Measurements from ENCODE around the gene NFKB2.

The NFKB2 gene

DNA sequence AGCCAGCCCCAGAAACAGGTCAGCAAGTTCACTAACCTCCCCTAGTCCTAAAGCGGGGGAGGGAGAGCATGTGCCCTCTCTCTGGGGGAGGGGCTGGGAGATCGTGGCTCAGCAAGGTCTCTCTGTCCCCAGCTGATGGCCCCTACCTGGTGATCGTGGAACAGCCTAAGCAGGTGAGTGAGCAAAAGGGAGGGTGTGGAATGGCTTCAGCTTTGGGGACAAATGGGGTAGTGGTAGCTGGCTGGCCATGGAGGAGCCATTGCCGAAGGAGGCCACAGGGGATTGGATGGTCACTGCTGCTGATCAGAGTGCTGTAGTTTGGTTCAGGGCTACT is 779 bp downstream of the NFKB2 start:
- no peak for DNase-seq

DNA sequence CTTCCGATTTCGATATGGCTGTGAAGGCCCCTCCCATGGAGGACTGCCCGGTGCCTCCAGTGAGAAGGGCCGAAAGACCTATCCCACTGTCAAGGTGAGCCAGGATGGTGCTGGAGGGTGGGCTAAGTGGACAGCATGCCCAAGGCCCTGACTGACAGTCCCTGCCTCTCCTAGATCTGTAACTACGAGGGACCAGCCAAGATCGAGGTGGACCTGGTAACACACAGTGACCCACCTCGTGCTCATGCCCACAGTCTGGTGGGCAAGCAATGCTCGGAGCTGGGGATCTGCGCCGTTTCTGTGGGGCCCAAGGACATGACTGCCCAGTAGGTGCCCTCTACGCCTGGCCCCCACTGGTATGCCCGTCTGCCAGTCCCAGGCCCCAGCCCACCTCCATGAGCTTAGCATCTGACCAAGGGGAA is 1.2 kb downstream of the NFKB2 start:
- DNase-seq = no peak

DNA sequence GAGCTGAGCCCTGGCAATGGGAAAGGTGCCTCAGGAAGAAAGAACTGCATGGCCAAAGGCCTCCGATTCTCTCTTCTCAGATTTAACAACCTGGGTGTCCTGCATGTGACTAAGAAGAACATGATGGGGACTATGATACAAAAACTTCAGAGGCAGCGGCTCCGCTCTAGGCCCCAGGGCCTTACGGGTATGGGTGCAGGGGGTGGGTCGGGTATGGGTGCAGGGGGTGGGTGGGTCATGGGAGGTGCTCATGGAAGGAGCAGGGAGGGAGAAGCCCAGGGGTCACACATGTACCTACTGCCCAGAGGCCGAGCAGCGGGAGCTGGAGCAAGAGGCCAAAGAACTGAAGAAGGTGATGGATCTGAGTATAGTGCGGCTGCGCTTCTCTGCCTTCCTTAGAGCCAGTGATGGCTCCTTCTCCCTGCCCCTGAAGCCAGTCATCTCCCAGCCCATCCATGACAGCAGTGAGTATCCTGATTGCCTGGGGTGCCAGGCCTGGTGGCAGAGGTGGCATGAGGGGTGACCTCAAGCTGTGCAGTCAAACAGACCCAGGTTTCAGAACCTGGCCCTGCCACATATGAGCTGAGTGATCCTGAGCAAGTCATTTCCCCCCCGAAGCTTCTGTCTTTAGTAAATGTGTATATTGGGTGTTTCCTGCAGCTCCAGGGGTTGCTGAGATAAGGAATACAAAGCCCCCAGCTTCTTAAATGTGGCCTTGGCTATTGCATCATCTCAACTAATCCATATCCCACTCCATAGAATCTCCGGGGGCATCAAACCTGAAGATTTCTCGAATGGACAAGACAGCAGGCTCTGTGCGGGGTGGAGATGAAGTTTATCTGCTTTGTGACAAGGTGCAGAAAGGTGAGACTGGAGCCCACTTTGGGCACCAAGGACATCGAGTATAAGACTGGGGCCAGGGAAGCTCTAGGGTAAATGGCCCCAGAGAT is 2.0 kb downstream of the NFKB2 start:
- DNase-seq = no peak

GRCh38 chr10:102398172-102399020 is 2.9 kb downstream of the NFKB2 start:
- no peak for DNase-seq

DNA sequence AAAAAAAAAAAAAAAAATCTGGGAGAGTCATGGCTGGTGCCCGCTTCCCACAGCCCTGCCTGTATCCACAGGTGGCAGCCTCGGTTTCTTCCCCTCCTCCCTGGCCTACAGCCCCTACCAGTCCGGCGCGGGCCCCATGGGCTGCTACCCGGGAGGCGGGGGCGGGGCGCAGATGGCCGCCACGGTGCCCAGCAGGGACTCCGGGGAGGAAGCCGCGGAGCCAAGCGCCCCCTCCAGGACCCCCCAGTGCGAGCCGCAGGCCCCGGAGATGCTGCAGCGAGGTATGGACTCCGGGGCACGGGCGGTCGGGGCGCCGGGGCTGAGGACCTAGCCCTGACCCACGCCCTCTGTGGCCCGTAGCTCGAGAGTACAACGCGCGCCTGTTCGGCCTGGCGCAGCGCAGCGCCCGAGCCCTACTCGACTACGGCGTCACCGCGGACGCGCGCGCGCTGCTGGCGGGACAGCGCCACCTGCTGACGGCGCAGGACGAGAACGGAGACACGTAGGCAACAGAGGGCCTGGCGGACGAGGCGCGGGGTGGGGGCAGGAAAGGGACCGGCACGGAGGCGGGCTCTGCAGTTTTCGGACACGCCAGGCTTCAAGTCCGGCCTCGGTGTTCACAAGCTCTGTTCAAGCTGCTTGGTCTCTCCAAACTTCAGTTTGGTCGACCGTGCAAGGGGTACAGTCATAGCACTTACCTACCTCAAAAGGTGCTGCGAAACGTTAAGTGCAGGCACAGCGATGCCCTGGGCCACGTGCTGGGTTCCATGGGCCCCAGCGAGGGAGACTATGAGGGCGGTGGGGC is 3.9 kb downstream of the NFKB2 start:
- peak; percentile 63 for DNase-seq

DNA sequence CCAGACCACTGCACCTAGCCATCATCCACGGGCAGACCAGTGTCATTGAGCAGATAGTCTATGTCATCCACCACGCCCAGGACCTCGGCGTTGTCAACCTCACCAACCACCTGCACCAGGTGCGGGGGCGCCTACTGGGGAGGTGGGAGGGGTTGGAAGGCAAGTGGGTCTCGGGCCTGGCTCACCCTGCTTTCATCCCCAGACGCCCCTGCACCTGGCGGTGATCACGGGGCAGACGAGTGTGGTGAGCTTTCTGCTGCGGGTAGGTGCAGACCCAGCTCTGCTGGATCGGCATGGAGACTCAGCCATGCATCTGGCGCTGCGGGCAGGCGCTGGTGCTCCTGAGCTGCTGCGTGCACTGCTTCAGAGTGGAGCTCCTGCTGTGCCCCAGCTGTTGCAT is 4.6 kb downstream of the NFKB2 start:
- no peak for DNase-seq

GRCh38 chr10:102400598-102401341 is 5.3 kb downstream of the NFKB2 start:
- no peak for DNase-seq

DNA sequence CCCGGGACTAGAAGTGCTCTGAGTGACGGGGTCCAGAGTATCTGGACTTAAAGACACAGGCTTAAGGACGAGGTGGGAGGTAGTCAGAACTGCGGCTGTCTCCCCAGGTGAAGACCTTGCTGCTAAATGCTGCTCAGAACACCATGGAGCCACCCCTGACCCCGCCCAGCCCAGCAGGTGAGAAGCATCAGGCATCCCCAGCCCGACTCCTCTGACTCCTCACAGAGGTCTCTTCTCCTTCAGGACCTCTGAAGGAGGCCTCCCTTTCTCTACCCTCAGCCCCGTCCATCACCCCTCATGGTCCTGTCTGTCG is 5.8 kb downstream of the NFKB2 start:
- DNase-seq = no peak

DNA sequence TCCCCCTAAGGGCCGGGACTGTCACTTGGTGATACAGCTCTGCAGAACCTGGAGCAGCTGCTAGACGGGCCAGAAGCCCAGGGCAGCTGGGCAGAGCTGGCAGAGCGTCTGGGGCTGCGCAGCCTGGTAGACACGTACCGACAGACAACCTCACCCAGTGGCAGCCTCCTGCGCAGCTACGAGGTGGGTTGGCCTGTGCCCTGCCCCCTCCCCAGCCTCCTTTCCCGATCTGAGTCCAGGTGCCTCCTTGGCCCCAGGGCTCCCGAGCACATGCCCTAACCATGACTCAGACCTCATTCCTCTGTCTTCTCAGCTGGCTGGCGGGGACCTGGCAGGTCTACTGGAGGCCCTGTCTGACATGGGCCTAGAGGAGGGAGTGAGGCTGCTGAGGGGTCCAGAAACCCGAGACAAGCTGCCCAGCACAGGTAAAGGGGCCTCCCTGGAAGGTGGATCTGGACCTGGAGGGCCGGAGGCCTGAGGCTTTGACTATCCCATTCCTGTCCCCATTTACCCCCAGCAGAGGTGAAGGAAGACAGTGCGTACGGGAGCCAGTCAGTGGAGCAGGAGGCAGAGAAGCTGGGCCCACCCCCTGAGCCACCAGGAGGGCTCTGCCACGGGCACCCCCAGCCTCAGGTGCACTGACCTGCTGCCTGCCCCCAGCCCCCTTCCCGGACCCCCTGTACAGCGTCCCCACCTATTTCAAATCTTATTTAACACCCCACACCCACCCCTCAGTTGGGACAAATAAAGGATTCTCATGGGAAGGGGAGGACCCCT is 6.4 kb downstream of the NFKB2 start:
- DNase-seq = no peak

GRCh38 chr10:102402512-102402896 is 7.0 kb downstream of the NFKB2 start:
- no peak for DNase-seq

DNA sequence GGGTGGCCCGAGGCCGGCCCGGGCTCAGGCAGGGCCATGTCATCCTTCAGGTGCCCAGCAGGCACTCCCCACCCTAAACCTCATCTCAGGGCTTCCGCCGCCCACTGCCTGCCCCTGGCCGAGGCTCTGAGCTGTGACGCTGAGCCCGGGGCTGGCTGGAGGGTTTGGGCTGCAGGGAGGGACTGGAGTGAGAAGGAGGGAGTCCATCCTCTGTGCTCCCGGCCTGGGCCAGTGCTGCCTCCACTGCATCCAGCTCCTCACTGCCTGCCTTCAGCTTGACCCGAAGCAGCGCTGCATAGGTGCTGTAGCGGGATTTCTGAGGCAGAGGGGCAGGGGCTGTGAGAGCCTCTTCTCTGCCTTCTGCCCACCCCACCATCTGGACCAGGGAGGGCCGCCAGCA is 7.6 kb downstream of the NFKB2 start:
- no peak for DNase-seq

DNA sequence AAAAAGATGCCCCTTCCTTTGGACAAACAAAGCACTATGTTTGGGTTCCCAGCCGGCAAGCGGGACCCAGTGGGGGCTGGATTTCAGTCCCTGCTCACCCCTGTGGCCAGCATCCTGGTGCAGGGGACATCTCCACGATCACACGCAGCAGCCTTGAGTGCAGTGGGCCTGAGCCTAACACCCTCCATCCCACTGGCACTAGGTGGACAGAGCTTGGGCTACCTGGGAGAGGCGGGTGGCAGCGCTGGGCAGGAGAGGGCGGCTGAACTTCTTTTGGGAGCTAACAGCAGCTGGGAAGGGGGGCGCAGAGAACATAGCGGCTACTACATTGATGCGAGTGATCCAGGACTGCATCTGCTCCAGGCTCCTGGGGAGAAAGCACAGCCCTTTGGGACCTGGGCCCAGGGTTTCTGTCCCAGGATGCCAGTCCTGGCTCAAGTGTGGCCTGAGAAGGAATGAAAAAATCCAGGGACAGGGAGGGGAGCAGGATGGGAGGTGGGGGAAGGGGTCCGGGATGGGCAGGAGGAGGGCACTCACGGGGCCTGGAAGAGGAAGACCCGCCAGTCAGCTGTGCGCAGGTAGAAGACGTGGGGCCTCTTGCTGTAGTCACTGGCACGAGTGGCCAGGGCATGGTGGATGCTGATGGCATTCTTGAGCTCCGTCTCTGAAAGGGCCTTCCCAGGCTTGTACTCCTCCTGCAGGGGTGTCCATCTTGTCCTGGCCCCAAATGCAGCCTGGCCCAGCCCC is 9.0 kb downstream of the NFKB2 start:
- DNase-seq = no peak

DNA sequence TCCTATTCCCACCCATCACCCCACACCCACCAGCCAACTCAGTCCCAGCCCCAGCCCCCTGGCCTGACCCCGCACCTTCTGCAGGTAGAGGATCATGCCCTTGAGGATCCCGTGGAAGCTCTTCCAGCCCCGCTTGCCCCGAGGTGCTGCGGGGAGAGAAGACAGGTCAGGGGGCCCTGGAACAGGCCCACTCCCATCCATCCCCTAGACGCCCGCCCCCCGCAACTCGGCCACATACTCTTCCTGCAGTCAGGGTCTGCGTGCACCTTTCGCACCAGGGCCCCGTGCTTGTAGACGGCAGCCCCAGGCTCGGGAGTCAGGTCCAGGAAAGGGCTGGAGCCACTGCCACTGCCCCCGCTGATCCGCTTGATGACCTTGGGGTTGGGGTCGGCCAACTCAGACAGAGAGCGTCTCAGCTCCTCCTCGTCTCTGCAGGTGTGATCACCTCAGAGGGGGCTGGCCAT is 9.6 kb downstream of the NFKB2 start:
- no peak for DNase-seq

GRCh38 chr10:102405632-102406031 is 10.1 kb downstream of the NFKB2 start:
- DNase-seq = no peak

- DNase-seq = no peak
These were observed 11.3 kb downstream of the NFKB2 start for GRCh38 chr10:102406815-102407214.

DNA sequence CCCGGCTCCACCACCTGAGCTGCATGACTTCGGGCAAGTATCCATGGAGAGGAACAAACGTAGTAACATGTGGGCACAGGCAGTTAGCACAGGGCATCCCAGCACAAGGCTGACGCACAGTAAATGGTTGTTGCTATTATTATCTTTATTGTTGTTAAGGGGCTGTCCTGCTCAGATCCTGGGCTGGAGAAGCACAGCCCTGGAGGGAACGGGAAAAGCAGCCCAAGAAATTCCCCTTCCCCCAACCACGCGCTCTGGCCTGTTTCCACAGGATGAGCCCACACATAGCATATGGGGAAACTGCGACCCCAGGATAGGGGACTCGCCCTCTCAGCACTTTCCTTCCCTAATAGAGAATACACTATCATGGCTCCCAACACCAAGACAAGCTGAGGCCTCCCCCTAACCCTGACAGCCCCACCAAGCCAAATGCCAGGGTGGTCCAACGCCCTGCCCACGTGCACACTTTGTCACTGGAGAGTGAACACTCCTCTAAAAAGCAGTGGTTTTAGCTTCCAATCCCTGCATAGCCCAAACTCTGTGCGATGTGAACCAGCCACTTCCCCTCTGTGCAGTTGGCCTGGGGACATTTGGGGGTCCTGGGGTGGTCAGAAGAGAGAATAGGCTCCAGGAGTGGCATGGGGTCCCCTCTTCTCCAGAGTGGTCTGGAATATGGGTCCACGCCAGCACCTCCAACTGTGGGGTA is 12.1 kb downstream of the NFKB2 start:
- no peak for DNase-seq

GRCh38 chr10:102408131-102408727 is 12.7 kb downstream of the NFKB2 start:
- DNase-seq = no peak

DNA sequence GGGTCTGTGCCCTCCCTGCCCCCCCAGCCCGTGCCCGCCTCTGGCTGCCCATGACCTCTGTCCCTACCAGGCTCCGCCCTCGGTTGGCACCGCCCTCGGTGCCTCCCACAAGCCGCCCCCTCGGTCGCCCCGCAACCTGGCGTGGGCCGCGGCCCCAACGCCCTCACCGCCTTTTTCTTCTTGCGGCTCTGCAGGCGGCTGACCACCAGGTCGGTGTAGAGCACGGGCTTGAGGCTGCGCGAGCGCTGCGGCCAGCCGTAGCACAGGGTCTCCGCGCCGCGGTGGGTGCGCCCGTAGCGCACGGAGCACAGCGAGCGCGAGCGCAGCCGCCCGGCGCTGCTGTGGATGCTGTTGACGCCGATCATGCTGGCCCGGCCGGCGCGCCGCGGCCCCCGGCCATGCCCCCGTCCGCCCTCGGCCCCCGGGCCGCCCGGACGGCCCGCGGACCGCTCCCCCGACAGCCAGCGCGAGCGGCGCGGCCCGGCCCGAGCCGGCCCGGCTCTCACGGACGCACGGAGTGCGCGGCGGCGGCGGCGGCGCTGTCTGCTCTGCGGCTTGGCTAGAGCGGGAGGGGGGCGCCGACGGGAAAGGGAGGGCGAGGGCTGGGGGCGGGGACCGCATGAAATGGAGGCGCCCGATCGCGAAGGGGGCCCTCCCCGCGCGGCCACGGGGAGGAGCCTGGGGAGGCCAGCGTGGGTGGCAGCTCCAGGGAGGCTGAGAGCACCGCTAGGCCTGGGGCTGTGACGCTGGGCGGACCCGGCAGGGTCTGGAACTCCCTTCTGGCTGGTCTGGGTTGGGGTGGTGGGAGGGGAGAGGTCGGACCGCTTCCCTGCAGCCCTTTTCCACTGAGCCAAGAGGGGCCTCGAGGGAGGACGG is 13.5 kb downstream of the NFKB2 start:
- DNase-seq = no peak

Measured in NCI-H1694 treated with DMSO at 0.1 percent for 48 hours (cell line).